ENCODE results near the gene DCX.
"Not testable (repeated sequence)": the region's sequence is repeated elsewhere in the genome, so short reads cannot be mapped to it uniquely, and the experiment has no call there.

Gene DCX

DNA sequence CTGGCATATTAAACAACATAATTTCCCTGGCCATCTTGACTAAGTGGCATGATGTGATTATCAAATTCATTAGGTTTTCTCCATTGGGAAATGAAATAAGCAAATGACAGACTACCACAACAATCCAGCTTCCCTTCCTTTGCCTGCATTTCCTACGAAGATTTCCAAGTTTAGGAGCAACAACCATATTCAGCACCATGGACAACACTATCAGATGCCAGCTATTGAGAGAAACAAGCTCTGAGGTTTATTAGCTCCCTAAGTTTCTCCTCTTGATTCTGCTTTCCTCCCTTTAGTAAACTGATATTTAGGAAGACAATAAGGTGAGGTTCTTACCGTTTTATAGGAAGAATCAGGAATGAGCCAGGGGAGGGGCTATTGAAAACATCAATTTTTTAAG lies 36.2 kb downstream of the DCX start:
- no peak for FAIRE-seq
- DNase-seq (ENCODE audit: insufficient read length, low spot score): no peak

DNA sequence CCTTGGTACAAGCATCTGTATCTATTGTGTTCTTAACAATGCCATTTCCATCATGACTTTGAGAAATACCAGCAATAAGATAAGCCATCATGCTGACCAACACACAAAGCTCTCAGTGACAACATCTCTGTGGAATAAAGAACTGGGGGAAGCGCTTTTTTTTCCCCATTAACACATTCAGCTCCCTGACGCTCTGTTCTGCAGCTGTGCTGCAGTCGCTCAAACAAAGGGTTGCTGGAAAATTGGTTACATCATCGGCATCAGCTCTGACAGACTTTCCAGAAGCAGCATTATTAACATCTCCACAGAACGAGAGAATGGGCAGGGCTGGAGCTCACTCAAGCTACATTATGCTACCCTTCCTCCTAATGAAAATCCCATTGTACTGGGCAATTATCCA lies 39.9 kb downstream of the DCX start:
- FAIRE-seq (no peak), DNase-seq (ENCODE audit: insufficient read length, low spot score) (no peak)

DNA sequence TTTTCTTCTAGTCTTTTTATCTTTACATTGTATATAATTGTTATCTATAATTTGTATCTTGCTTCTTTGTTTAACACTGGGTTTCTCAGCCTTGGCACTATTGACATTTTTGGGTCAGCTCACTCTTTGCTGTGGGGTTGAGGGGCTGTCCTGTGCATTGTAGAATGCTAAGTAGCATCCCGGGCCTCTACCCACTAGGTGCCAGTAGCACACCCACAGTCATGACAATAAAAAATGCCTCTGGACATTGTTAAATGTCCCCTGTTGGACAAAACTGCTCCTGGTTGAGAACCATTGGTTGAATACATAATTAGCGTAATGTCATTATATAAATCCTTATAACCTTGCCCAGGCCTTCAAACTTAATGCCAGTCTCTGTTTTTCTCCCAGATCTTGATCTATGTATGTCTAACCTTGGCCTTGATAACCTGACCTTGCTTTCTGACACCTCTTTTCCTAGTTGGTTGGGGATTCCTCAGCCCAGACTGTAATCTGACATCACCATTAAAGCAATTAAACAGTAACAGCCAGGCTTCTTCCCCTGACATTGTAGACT lies 46.1 kb downstream of the DCX start:
- FAIRE-seq: no peak
- no peak for DNase-seq (ENCODE audit: insufficient read length, low spot score)

DNA sequence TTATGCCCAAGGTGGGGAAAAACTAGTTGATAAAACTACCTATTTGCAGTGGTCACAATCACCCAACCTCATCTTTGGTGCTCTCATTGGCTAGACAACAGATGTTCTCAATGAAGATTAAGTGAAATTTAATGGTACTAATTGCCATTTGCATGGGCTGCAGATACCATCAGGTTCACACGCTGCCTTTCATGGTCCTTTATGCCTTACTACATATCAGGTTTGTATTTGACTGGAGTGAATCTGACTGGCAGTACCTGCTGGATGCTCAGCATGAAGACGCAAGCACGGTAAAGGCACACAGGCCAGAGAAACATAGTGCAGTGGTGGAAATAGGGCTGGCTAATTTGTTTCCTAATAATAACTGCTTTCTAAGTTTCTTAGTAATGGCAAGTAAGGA lies 48.3 kb downstream of the DCX start:
- no peak for DNase-seq (ENCODE audit: insufficient read length, low spot score)
- no peak for FAIRE-seq

DNA sequence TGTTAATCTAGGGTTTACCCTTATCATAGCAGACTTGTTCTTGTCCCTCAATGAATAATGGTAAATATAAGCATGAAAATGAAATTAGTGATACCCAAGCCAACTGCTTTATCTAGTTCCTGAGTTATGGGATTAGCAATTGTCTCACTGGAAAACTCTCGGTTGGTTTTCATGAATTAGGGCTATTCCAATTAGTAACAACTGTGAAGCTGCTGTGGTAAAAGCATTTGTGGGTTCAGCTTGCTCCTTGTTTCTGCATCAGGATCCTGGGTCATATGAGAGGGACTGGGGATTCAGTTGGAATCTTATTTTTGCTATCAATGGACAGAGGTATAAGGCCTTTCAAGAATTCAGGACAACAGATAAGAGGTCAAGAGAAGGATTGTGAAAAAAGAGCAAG lies 50.2 kb downstream of the DCX start:
- no peak for FAIRE-seq
- DNase-seq (ENCODE audit: insufficient read length, low spot score): no peak

DNA sequence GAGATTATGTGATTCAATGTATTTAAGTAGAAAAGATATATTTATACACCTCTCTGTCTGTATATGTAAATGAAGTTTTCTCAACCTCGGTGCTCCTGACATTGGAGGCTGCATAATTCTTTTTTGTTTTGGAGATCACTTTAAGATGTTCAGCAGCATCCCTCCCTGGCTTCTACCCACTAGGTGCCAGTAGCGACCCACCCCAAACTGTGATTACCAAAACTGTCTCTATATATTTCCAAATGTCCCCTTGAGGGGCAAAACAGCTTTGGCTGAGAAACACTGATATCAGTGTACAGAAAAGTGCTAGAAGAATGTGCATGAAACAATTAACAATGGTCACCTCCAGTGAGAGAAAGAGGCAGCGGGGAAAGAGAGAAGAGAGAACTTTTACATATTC lies 51.2 kb downstream of the DCX start:
- DNase-seq (ENCODE audit: insufficient read length, low spot score) (no peak), FAIRE-seq (no peak)

DNA sequence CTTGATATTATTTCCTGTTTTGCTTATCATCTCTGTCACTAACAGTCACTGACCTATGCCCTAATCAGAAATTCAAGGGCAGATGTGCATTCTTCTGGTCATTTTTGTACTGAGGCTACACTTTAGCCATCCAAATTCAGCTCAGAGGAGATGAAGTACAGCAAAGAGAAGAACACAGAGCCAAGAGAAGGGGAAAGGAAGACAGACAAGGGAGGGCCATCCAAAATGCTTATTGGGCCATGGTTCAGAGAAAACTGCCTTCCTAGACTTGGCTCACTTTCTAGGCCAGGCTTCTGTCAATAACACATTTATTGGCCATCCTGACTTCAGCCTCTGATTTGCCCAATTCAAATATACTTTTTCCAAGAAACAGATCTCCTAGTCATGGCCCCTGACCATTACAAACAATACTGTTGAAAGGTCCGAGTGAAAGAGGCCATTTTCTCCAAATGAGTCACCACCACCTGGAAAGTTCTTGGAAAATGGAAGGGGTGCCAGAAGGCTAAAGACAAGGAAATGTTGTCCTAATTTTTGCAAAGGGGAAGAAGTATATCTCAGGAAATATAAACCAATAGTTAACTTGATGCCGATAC lies 56.4 kb downstream of the DCX start:
- no peak for FAIRE-seq
- DNase-seq (ENCODE audit: insufficient read length, low spot score): no peak

DNA sequence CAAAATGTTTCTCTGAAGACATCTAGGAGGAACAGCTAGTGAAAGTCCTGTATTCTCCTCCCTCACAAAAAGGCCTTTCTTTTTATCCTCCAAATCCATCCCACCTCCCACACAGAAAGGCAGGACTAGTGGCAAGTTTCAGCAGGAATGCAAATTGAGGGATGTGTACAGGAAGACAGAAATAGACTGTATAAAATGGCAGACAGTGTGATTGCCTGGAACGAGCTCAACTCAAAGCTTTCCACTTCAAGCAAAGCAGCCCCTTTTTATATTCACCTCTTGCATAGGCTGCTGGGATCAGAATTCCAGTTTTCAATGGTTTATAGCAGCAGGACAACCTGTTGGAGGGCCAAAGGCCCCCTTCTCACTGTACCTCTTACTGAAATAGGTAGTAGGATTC lies 57.5 kb downstream of the DCX start:
- FAIRE-seq (no peak), DNase-seq (ENCODE audit: insufficient read length, low spot score) (no peak)

DNA sequence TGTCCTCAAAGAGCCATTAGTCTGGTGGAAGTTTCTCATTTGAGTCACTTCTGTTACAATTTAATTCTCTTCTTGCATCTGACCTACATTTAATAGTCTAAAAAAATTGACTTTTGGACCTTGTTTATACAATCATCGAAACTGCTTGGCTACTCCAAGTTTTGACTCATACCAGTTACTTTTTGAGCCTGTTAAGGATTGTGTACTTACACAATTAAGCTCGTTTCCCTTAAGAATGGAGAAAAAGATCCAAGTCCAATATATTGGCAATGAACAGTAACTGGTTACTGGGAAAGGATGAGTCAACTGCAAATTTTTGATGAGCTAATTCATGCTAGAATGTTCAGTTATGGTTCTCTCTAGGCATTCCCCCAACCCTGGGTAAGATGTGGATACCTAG lies 58.2 kb downstream of the DCX start:
- no peak for FAIRE-seq
- DNase-seq (ENCODE audit: insufficient read length, low spot score): no peak

DNA sequence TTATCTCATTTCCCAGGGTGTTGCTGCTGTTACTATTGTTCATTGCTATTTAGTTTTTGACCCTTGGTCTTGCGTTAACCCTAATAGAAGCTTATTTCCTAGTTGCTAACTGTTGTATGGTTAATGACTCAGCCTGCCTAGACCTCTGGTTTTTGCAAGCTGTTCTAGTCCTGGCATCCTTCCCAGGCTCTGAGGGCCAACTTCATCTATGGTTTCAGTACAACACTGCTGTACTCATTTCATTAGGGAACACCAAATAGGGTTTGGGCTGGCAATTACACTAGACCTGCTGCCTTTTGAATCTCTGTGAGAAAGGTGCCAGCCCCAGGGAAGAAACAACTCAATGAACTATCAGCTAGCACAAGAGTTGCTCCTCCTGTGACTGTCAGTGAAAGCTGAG lies 59.6 kb downstream of the DCX start:
- no peak for FAIRE-seq
- no peak for DNase-seq (ENCODE audit: insufficient read length, low spot score)

DNA sequence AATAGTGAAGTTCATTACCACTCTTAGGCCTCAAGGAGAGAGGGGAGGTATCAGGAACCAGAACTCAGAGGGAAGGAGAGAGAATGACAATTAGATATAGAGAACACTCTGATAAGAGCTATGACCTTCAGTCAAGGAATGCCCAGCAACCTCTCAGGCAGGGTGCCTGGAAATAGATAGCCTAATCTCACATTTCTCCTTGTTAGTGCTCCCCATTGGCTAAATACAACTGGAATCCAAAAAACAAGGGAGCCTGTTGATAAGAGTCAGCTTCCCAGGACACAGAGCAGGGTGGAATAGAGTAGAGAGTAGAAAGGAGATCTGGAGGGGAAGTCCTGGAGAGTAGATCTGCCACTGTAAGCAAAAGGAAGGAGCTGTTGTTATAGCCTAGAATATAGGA lies 62.1 kb downstream of the DCX start:
- FAIRE-seq: no peak

DNA sequence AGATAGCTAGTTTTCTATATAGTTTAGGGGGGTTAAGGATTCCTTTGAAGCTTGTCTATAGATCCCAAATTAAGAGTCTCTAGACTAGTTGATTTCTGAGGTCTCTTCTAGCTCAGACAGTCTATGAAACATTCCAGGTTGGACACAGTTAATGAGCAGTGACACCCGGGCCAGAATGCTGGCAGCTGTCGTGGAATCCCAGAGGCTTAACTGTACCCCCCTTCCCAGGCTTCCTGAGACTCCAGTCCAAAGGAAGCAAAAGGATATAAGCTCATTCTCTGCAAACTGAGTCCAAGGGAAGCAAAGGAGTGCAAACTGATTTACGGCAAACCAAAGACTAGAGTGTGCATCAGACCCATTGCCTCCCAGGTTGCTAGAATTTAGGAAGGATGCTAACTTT lies 62.9 kb downstream of the DCX start:
- no peak for FAIRE-seq
- no peak for DNase-seq (ENCODE audit: insufficient read length, low spot score)

More for the DNA sequence above, 62.1 kb downstream of the DCX start:
- DNase-seq (ENCODE audit: insufficient read length, low spot score): no peak

DNA sequence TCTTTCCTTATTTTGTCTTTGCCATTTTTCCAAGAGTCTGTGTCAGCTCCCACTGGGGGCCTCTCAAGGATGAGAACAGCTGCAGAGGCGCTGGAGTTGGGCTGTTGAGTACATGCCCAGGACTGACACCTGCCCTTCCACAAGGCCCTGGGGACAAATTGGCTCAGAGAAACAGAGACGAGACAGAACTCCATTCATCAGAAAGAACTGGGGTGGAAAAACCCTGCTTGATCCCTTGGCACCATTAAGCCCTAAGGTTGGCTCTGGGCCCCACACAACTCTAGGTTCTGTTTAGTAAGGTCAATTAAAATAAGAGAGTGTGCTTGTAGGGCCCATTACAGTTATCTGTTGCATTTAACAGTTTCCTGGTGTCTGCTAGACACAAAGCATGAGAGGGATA lies 63.6 kb downstream of the DCX start:
- DNase-seq (ENCODE audit: insufficient read length, low spot score) (no peak), FAIRE-seq (no peak)

DNA sequence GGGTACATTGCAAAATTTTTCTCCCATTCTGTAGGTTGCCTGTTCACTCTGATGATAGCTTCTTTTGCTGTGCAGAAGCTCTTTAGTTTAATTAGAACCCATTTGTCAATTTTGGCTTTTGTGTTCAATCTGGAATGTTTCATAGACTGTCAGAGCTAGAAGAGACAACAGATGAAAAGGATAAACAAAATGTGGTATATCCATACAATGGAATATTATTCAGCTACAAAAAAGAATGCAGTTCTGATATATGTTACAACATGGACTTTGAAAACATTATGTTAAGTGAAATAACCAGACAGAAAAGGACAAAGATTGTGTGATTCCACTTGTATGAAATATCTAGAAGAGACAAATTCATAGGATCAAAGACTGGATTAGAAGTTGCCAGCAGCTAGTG lies 65.8 kb downstream of the DCX start:
- FAIRE-seq: peak; percentile 37
- not testable (repeated sequence) for DNase-seq (ENCODE audit: insufficient read length, low spot score)

DNA sequence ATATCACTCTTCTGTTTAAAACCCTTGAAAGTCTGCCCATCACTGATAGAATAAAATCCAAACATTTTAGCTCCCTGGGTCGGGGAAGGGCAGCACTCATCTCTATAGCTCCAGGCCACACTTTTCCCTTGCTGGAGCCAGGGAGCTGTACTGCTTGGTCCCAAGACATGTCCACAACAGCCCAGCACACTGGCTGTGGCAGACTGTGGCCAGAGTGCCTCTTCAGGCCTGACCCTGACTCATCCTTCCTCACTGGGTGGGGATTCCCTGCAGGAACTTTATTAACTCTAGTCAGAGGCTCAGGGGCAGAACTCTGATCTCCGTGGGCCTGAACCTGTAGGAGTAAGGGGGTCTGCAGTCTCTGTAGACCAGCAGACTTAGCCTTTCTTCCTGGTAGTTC lies 71.9 kb downstream of the DCX start:
- no peak for FAIRE-seq
- no peak for DNase-seq (ENCODE audit: insufficient read length, low spot score)

DNA sequence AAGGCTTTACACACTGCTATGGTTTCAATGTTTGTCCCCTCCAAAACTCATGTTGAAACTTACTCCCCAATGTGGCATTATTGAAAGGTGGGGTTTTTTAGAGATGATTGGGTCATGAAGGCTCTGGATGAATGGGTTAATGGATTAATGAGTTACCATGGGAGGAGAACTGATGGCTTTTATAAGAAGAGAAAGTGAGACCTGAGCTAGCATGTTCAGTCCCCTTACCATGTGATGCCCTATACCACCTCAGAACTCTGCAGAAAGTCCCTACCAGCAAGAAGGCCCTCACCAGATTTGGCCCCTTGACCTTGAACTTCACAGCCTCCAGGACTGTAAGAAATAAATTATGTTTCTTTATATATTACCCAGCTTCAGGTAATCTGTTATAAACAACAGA lies 72.8 kb downstream of the DCX start:
- no peak for FAIRE-seq

DNA sequence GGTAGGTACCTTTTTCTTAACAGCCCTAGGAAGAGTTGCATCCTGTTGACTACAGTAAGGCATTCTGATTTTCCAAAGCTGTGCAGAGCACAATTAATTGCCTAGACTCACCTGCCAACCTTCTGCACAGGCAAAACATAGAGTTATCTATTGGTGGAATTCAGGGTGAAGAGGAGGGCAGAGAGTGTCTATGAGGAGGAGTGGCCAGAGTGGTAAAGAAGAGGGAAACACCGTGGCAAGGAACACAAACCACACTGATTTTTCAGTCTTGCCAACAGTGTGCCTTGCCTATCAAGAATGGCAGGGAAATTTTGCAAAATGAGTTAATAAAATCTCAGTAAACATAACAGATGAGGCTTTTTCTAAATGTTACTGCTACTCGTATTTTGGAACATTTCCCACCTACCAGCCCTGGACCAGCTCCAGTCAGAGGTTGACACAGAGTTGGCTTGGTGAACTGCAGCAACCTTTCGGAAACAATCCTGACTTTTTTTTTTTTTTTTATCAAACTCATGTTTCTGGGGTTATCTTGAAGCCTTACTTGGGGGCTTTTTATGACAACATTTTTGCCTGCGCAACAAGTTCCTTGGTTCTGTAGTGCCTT lies 73.8 kb downstream of the DCX start:
- no peak for FAIRE-seq
- no peak for DNase-seq (ENCODE audit: insufficient read length, low spot score)

More for the DNA sequence above, 72.8 kb downstream of the DCX start:
- no peak for DNase-seq (ENCODE audit: insufficient read length, low spot score)

DNA sequence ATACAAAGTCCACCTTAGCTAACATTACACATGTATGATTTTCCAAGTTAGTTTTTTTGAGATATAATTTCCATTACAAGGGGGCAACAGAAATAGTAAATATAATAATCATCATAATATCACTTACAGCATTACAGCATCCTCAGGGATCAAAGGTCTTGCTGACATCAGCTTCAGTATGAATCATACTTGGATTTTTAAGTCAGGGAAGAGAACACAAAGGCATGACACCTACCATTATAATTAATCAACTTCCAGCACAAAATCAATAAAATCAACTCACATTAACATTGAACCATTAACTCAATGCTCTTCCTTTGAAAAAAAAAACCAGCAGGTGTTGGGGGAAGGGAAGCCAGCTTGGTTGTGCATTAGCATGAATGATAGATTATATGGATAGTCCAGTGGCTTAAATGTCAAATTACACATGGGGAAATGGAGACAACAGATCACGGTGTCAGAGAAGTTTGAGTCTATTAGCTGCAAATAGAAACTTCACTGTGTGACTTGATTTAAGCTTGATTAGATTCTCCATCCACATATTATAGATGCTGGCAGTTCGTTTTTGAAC lies 74.8 kb downstream of the DCX start:
- no peak for DNase-seq (ENCODE audit: insufficient read length, low spot score)
- FAIRE-seq: no peak

DNA sequence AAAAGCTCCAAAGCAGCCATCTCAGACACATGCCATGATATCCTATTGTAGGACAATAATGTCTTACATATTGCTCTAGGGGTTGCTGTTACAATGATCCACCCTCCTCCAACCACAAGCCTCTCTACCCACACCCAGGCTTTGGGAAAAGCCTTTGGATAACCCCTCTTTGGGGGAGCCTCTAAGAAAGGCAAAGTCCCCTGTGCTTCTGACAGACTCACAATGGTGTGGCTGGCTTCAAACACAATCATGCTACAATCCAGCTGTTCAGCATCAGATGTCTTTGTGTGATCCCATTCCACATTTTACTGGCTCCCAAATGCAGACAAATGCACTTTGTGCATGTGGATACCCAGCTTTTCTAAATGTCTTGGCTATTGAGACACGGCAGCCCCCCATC lies 75.9 kb downstream of the DCX start:
- FAIRE-seq (no peak), DNase-seq (ENCODE audit: insufficient read length, low spot score) (no peak)

DNA sequence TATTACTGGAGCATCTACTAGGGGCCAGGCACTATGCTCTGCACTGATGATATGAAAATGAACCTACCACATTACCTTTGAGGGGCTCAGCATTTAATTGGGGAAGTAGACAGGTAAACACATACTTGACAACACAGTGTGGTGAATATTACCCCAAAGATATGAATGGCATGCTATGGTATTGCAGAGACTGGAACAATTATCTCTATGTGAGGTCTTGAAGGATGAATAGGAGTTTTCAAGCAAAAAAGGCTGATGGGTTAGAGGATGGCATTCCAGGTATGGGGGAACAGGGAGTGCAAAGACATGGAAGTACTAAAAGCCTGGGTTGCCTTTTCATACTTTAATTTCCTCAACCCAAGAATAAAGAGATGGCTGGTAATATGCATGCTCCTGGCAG lies 82.6 kb downstream of the DCX start:
- no peak for DNase-seq (ENCODE audit: insufficient read length, low spot score)
- no peak for FAIRE-seq

DNA sequence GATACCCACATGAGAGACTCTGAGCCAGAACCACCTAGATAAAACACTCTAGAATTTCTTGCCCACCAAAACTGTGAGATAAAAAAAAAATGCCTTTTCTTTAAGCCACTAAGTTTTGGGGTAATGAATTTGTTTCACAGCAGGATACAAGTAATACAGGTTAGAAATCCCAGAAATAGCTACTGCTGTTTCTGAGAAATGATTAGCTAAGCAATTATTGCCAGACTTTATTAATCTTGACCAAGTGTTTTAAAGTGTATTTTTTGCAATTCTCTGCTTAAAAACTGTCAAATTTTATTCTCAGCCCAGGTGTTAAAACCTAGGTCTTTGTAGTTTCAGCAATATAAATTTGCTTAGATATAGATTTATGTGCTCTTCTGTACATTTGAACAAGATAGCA lies 83.1 kb downstream of the DCX start:
- no peak for DNase-seq (ENCODE audit: insufficient read length, low spot score)

DNA sequence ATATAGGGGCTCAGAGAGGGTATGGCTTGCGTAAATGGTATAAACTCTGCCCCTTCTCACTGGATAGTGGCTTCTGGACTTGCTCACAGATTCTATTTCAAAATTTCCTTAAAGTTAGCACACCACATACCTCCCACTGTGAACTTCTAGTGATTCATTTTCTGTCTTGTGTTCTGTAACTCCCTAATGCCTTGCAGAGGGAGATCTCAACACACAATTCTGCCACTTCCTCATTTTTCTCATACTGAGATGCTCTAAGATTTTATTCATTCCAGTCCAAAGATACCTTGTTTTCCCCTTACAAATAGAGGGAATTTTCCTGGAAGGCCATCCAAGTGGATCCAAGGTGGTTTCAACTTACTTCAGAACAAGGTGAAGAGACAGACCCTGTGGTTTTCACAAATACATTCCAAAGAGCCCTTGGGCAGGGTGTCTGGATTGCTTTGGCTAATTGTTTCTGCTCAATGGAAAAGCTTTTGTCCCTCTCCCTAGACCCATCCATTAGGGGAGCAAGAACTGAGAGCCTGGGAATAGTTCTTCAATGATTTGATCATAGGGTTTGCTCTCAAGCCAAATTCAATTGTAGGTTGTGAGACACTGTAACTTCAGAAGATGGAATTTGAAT lies 89.6 kb downstream of the DCX start:
- no peak for FAIRE-seq
- DNase-seq (ENCODE audit: insufficient read length, low spot score): no peak

More for the DNA sequence above, 83.1 kb downstream of the DCX start:
- FAIRE-seq: no peak

Data from GM19239 (cell line).